ENCODE measurements around the gene GPATCH2.

GRCh38 chr1:217494767-217495166 is 136.1 kb downstream of the GPATCH2 start:
- no peak for TF ChIP-seq CTCF (IDR thresholded peaks at IDR 0.05; ENCODE audit: insufficient read depth, low read length)
- no peak for TF ChIP-seq POLR2AphosphoS5 (IDR thresholded peaks at IDR 0.05; ENCODE audit: low read depth)
- TF ChIP-seq SPI1 (IDR thresholded peaks at IDR 0.05; ENCODE audit: borderline replicate concordance, low read depth), result no peak
- no peak for TF ChIP-seq GABPA (IDR thresholded peaks at IDR 0.05; ENCODE audit: low read depth)
